AG09319 (cell line): ENCODE measurements around the gene AP2A1.

Source experiments
- DNase-seq: peaks from one replicate; pipeline ENCODE4 v3.0.0-alpha.2; 2010; ENCODE audit warnings: low read depth; ENCODE audit errors: extremely low read depth
- CTCF ChIP-seq: IDR thresholded peaks from 2 replicates; pipeline ENCODE4 v1.5.1; 2011; ENCODE audit warnings: low read depth, mild to moderate bottlenecking, inconsistent platforms, low read length, moderate library complexity

The AP2A1 gene

GRCh38 chr19:49849433-49850220 is 82.8 kb downstream of the AP2A1 start:
- no peak for TF ChIP-seq CTCF
- no peak for DNase-seq

- no peak for TF ChIP-seq CTCF
- no peak for DNase-seq
Observed at GRCh38 chr19:49850221-49850486, 83.4 kb downstream of the AP2A1 start.

GRCh38 chr19:49850487-49851342 is 83.9 kb downstream of the AP2A1 start, which contains the start of gene PTOV1:
Gene PTOV1, plus strand, starts transcription at chr19:49851159.
- no peak for TF ChIP-seq CTCF
- peak; percentile 78 for DNase-seq

GRCh38 chr19:49851456-49852259 is 84.9 kb downstream of the AP2A1 start:
- TF ChIP-seq CTCF = no peak
- no peak for DNase-seq

- DNase-seq = no peak
- TF ChIP-seq CTCF = no peak
Observed at GRCh38 chr19:49852631-49853126, 85.9 kb downstream of the AP2A1 start.

GRCh38 chr19:49853852-49854377 is 87.1 kb downstream of the AP2A1 start:
- DNase-seq = no peak
- TF ChIP-seq CTCF = no peak
